ENCODE measurements around the gene LILRA6. TPM values are rescaled to one million over a fixed set of nuclear protein-coding genes. Genes with fewer than 3 reads are reported as not detected.
"Not testable (repeated sequence)": the region's sequence is repeated elsewhere in the genome, so short reads cannot be mapped to it uniquely, and the experiment has no call there.

Gene LILRA6
- polyA plus RNA-seq, 1 experiment: not detected

GRCh38 chr19:54218960-54219661, 23.5 kb downstream of the LILRA6 start:
- H3K4me3 ChIP-seq (ENCODE audit: low read depth, low read length): no peak overlapping the region
- no peak overlapping the region for H3K27ac ChIP-seq (ENCODE audit: low read depth, low read length)
- CTCF ChIA-PET: no interaction called here
- H3K9me3 ChIP-seq (ENCODE audit: control insufficient read depth, insufficient read depth, low read length): no peaks in the 10 kb centered on the region
- DNase-seq (ENCODE audit: low read depth, low spot score): no peak
- no peak for TF ChIP-seq CTCF (IDR thresholded peaks at IDR 0.05; ENCODE audit: low read depth, low read length)
- peaks cover 12% of the 10 kb centered on the region for H3K27me3 ChIP-seq (ENCODE audit: control insufficient read depth, insufficient read depth, low read length)
- POLR2A ChIA-PET: no interaction called here

DNA sequence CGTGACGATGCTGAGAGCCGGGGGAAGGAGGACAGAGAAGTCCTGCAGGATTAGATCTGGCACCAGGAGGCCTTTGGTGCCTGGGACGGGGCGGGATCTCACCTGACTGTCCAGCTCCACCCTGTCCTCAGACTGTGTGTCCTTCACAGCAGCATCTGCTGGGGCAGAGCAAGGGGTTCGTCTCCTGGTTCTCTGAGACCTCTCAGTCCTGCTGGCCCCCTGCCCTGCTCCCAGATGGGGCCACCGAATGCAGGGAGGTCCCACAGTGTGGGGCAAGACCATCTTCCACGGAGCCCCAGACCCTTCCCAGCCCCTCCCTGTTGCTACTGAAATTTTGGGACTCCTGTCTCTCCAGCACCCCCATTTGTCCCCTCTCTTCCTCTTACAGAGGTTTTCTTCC, 24.3 kb downstream of the LILRA6 start:
- no peak for TF ChIP-seq CTCF (IDR thresholded peaks at IDR 0.05; ENCODE audit: low read depth, low read length)
- no peak for DNase-seq (ENCODE audit: low read depth, low spot score)
- ChIA-PET POLR2A (no interaction called here), CTCF (no interaction called here)
- Histone ChIP-seq H3K27me3 (ENCODE audit: control insufficient read depth, insufficient read depth, low read length) (peaks cover 12% of the 10 kb centered on the region), H3K27ac (ENCODE audit: low read depth, low read length) (no peak overlapping the region), H3K9me3 (ENCODE audit: control insufficient read depth, insufficient read depth, low read length) (no peaks in the 10 kb centered on the region), H3K4me3 (ENCODE audit: low read depth, low read length) (no peak overlapping the region)

GRCh38 chr19:54217517-54218247, 24.9 kb downstream of the LILRA6 start:
- H3K9me3 ChIP-seq (ENCODE audit: control insufficient read depth, insufficient read depth, low read length); H3K4me3 ChIP-seq (ENCODE audit: low read depth, low read length); DNase-seq (ENCODE audit: low read depth, low spot score); POLR2A ChIA-PET; CTCF ChIA-PET; H3K27ac ChIP-seq (ENCODE audit: low read depth, low read length): not testable (repeated sequence)
- peaks cover 12% of the 10 kb centered on the region for H3K27me3 ChIP-seq (ENCODE audit: control insufficient read depth, insufficient read depth, low read length)

DNA sequence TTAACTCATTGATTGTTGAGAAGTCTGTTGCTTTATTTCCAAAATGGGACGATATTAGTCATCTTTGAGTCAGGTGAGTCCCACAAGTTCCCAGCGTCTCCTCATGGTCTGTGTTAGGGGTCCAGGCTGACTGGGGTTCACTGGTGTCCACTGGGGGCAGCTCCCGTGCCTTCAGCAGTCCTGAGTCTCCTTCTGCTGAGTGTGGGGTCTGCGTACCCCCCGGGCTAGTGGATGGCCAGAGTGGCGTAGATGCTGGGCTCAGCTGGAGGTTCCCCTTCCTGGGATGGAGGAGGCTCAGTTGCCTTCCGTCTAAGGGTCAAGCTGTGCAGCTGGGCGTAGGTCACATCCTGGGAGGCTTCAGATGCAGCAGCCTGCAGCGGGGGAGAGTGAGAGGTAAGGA, 25.7 kb downstream of the LILRA6 start:
- no peak overlapping the region for H3K27ac ChIP-seq (ENCODE audit: low read depth, low read length)
- ChIA-PET CTCF (no interaction called here), POLR2A (no interaction called here)
- H3K4me3 ChIP-seq (ENCODE audit: low read depth, low read length): no peak overlapping the region
- H3K27me3 ChIP-seq (ENCODE audit: control insufficient read depth, insufficient read depth, low read length): peaks cover 10% of the 10 kb centered on the region
- TF ChIP-seq CTCF (IDR thresholded peaks at IDR 0.05; ENCODE audit: low read depth, low read length): no peak
- no peak for DNase-seq (ENCODE audit: low read depth, low spot score)
- H3K9me3 ChIP-seq (ENCODE audit: control insufficient read depth, insufficient read depth, low read length): no peaks in the 10 kb centered on the region

DNA sequence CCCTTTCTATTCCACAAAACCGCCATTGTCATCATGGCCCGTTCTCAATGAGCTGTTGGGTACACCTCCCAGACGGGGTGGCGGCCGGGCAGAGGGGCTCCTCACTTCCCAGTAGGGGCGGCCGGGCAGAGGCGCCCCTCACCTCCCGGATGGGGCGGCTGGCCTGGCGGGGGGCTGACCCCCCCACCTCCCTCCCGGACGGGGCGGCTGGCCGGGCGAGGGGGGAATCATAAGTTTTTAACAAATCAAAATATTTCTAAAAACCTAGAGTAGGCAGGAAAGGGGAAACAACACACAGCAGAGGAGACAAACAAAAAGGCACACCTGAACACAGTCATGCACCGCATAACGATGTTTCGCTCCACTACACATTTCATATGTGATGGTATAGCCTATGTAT, 27.9 kb downstream of the LILRA6 start:
- POLR2A ChIA-PET; CTCF ChIA-PET; H3K27me3 ChIP-seq (ENCODE audit: control insufficient read depth, insufficient read depth, low read length): not testable (repeated sequence)

GRCh38 chr19:54214217-54214616, 28.4 kb downstream of the LILRA6 start:
- H3K4me3 ChIP-seq (ENCODE audit: low read depth, low read length); CTCF ChIA-PET; POLR2A ChIA-PET; H3K27ac ChIP-seq (ENCODE audit: low read depth, low read length); H3K9me3 ChIP-seq (ENCODE audit: control insufficient read depth, insufficient read depth, low read length); DNase-seq (ENCODE audit: low read depth, low spot score); H3K27me3 ChIP-seq (ENCODE audit: control insufficient read depth, insufficient read depth, low read length): not testable (repeated sequence)

More for the DNA sequence above, 27.9 kb downstream of the LILRA6 start:
- DNase-seq (ENCODE audit: low read depth, low spot score); H3K27ac ChIP-seq (ENCODE audit: low read depth, low read length); H3K4me3 ChIP-seq (ENCODE audit: low read depth, low read length); H3K9me3 ChIP-seq (ENCODE audit: control insufficient read depth, insufficient read depth, low read length): not testable (repeated sequence)

All from AG04450 (cell line).